ENCODE measurements around the gene GNB1L. TPM values are rescaled to one million over a fixed set of nuclear protein-coding genes. Genes with fewer than 3 reads are reported as not detected.
"Not testable (repeated sequence)": the region's sequence is repeated elsewhere in the genome, so short reads cannot be mapped to it uniquely, and the experiment has no call there.

The GNB1L gene
- total RNA-seq, 3 donors from 2014 or later: 25.9 to 26.3 (median 26.0) TPM

GRCh38 chr22:19793661-19794310, 60.9 kb downstream of the GNB1L start:
- Mint-ChIP-seq H3K4me1 (ENCODE audit: low read depth) (peaks cover 1% of the 10 kb centered on the region), H3K9me3 (peaks cover 22% of the 10 kb centered on the region), H3K27me3 (ENCODE audit: low read depth) (no peaks in the 10 kb centered on the region), H3K36me3 (ENCODE audit: insufficient read depth) (peaks cover 49% of the 10 kb centered on the region), H3K4me3 (no peak overlapping the region)
- ATAC-seq (no peak), DNase-seq (no peak)

- Mint-ChIP-seq H3K4me1 (ENCODE audit: low read depth) (peaks cover 1% of the 10 kb centered on the region), H3K9me3 (peaks cover 22% of the 10 kb centered on the region), H3K36me3 (ENCODE audit: insufficient read depth) (peaks cover 49% of the 10 kb centered on the region), H3K4me3 (no peak overlapping the region), H3K27me3 (ENCODE audit: low read depth) (no peaks in the 10 kb centered on the region)
- DNase-seq: no peak
- ATAC-seq: no peak
Observed at GRCh38 chr22:19793161-19793560, 61.5 kb downstream of the GNB1L start.

GRCh38 chr22:19792383-19792896, 62.2 kb downstream of the GNB1L start:
- not testable (repeated sequence) for ATAC-seq; DNase-seq; H3K4me3 Mint-ChIP-seq; H3K4me1 Mint-ChIP-seq (ENCODE audit: low read depth); H3K27me3 Mint-ChIP-seq (ENCODE audit: low read depth)
- Mint-ChIP-seq H3K9me3 (peaks cover 22% of the 10 kb centered on the region), H3K36me3 (ENCODE audit: insufficient read depth) (peaks cover 49% of the 10 kb centered on the region)

- peaks cover 22% of the 10 kb centered on the region for H3K9me3 Mint-ChIP-seq
- no peak overlapping the region for H3K4me3 Mint-ChIP-seq
- no peak for DNase-seq
- peaks cover 49% of the 10 kb centered on the region for H3K36me3 Mint-ChIP-seq (ENCODE audit: insufficient read depth)
- no peak for ATAC-seq
- no peaks in the 10 kb centered on the region for H3K27me3 Mint-ChIP-seq (ENCODE audit: low read depth)
- peaks cover 1% of the 10 kb centered on the region for H3K4me1 Mint-ChIP-seq (ENCODE audit: low read depth)
Observed at GRCh38 chr22:19791894-19792293, 62.8 kb downstream of the GNB1L start.

- Mint-ChIP-seq H3K27me3 (ENCODE audit: low read depth) (no peaks in the 10 kb centered on the region), H3K4me1 (ENCODE audit: low read depth) (peaks cover 1% of the 10 kb centered on the region), H3K4me3 (no peak overlapping the region), H3K9me3 (peaks cover 22% of the 10 kb centered on the region), H3K36me3 (ENCODE audit: insufficient read depth) (peaks cover 47% of the 10 kb centered on the region)
- ATAC-seq (no peak), DNase-seq (no peak)
Observed at GRCh38 chr22:19791243-19791642, 63.4 kb downstream of the GNB1L start.

- H3K9me3 Mint-ChIP-seq: peaks cover 22% of the 10 kb centered on the region
- H3K36me3 Mint-ChIP-seq (ENCODE audit: insufficient read depth): peaks cover 43% of the 10 kb centered on the region
- no peaks in the 10 kb centered on the region for H3K27me3 Mint-ChIP-seq (ENCODE audit: low read depth)
- ATAC-seq (no peak), DNase-seq (no peak)
- H3K4me1 Mint-ChIP-seq (ENCODE audit: low read depth): no peaks in the 10 kb centered on the region
- H3K4me3 Mint-ChIP-seq: no peak overlapping the region
Observed at GRCh38 chr22:19789828-19790227, 64.8 kb downstream of the GNB1L start.

GRCh38 chr22:19789406-19789805, 65.3 kb downstream of the GNB1L start:
- no peaks in the 10 kb centered on the region for H3K27me3 Mint-ChIP-seq (ENCODE audit: low read depth)
- H3K4me1 Mint-ChIP-seq (ENCODE audit: low read depth): no peaks in the 10 kb centered on the region
- H3K36me3 Mint-ChIP-seq (ENCODE audit: insufficient read depth): peaks cover 42% of the 10 kb centered on the region
- H3K9me3 Mint-ChIP-seq: peaks cover 21% of the 10 kb centered on the region
- ATAC-seq (no peak), DNase-seq (no peak)
- H3K4me3 Mint-ChIP-seq: no peak overlapping the region

- Mint-ChIP-seq H3K4me1 (ENCODE audit: low read depth) (no peaks in the 10 kb centered on the region), H3K9me3 (peaks cover 16% of the 10 kb centered on the region), H3K27me3 (ENCODE audit: low read depth) (no peaks in the 10 kb centered on the region), H3K4me3 (no peak overlapping the region), H3K36me3 (ENCODE audit: insufficient read depth) (peaks cover 37% of the 10 kb centered on the region)
- no peak for DNase-seq
- ATAC-seq: no peak
Observed at GRCh38 chr22:19788661-19789225, 65.9 kb downstream of the GNB1L start.

GRCh38 chr22:19787849-19788141, 66.9 kb downstream of the GNB1L start:
- Mint-ChIP-seq H3K9me3 (peaks cover 10% of the 10 kb centered on the region), H3K27me3 (ENCODE audit: low read depth) (peaks cover 3% of the 10 kb centered on the region), H3K4me1 (ENCODE audit: low read depth) (no peaks in the 10 kb centered on the region), H3K36me3 (ENCODE audit: insufficient read depth) (peaks cover 30% of the 10 kb centered on the region), H3K4me3 (no peak overlapping the region)
- DNase-seq: no peak
- no peak for ATAC-seq

- peaks cover 4% of the 10 kb centered on the region for H3K9me3 Mint-ChIP-seq
- peaks cover 3% of the 10 kb centered on the region for H3K27me3 Mint-ChIP-seq (ENCODE audit: low read depth)
- DNase-seq: no peak
- H3K36me3 Mint-ChIP-seq (ENCODE audit: insufficient read depth): peaks cover 25% of the 10 kb centered on the region
- no peak for ATAC-seq
- no peaks in the 10 kb centered on the region for H3K4me1 Mint-ChIP-seq (ENCODE audit: low read depth)
- H3K4me3 Mint-ChIP-seq: no peak overlapping the region
Observed at GRCh38 chr22:19786959-19787848, 67.5 kb downstream of the GNB1L start.

GRCh38 chr22:19786264-19786585, 68.4 kb downstream of the GNB1L start:
- no peak overlapping the region for H3K4me3 Mint-ChIP-seq

GRCh38 chr22:19785461-19786263, 69.0 kb downstream of the GNB1L start:
- Mint-ChIP-seq H3K36me3 (ENCODE audit: insufficient read depth) (peaks cover 12% of the 10 kb centered on the region), H3K4me3 (no peak overlapping the region), H3K4me1 (ENCODE audit: low read depth) (no peaks in the 10 kb centered on the region)

More at GRCh38 chr22:19786264-19786585, 68.4 kb downstream of the GNB1L start:
- Mint-ChIP-seq H3K4me1 (ENCODE audit: low read depth) (no peaks in the 10 kb centered on the region), H3K36me3 (ENCODE audit: insufficient read depth) (peaks cover 15% of the 10 kb centered on the region), H3K9me3 (no peaks in the 10 kb centered on the region), H3K27me3 (ENCODE audit: low read depth) (peaks cover 3% of the 10 kb centered on the region)
- no peak for DNase-seq
- ATAC-seq: no peak

GRCh38 chr22:19784384-19785175, 70.1 kb downstream of the GNB1L start:
- no peaks in the 10 kb centered on the region for H3K9me3 Mint-ChIP-seq
- H3K36me3 Mint-ChIP-seq (ENCODE audit: insufficient read depth): peaks cover 3% of the 10 kb centered on the region
- H3K4me3 Mint-ChIP-seq: no peak overlapping the region
- peaks cover 5% of the 10 kb centered on the region for H3K27me3 Mint-ChIP-seq (ENCODE audit: low read depth)
- ATAC-seq (no peak), DNase-seq (no peak)
- no peaks in the 10 kb centered on the region for H3K4me1 Mint-ChIP-seq (ENCODE audit: low read depth)

More at GRCh38 chr22:19785461-19786263, 69.0 kb downstream of the GNB1L start:
- ATAC-seq (no peak), DNase-seq (no peak)
- no peaks in the 10 kb centered on the region for H3K9me3 Mint-ChIP-seq
- H3K27me3 Mint-ChIP-seq (ENCODE audit: low read depth): peaks cover 3% of the 10 kb centered on the region

Measured in activated T-cell treated with anti-CD3 and anti-CD28 coated beads, Interleukin-2, amount 50 U/mL, for 4 hours (primary cell).